Myocyte (in vitro differentiated cells): Measurements from ENCODE around the gene ANO4. TPM values are rescaled to one million over a fixed set of nuclear protein-coding genes. Genes with fewer than 3 reads are reported as not detected.
"Not testable (repeated sequence)": the region's sequence is repeated elsewhere in the genome, so short reads cannot be mapped to it uniquely, and the experiment has no call there.

Experiments used
- DNase-seq: peaks from one replicate; pipeline ENCODE4 v3.0.0-alpha.2; 2012; ENCODE audit warnings: low read depth
- total RNA-seq: library from RNA; depleted of rRNA; stranded (reverse); fragments of >200 nt; gene quantifications from 2 replicates; pipeline ENCODE4 v1.2.3, GENCODE V29; 2014

Gene ANO4
- total RNA-seq, 1 donor from 2014 or later: 0.99 TPM

DNA sequence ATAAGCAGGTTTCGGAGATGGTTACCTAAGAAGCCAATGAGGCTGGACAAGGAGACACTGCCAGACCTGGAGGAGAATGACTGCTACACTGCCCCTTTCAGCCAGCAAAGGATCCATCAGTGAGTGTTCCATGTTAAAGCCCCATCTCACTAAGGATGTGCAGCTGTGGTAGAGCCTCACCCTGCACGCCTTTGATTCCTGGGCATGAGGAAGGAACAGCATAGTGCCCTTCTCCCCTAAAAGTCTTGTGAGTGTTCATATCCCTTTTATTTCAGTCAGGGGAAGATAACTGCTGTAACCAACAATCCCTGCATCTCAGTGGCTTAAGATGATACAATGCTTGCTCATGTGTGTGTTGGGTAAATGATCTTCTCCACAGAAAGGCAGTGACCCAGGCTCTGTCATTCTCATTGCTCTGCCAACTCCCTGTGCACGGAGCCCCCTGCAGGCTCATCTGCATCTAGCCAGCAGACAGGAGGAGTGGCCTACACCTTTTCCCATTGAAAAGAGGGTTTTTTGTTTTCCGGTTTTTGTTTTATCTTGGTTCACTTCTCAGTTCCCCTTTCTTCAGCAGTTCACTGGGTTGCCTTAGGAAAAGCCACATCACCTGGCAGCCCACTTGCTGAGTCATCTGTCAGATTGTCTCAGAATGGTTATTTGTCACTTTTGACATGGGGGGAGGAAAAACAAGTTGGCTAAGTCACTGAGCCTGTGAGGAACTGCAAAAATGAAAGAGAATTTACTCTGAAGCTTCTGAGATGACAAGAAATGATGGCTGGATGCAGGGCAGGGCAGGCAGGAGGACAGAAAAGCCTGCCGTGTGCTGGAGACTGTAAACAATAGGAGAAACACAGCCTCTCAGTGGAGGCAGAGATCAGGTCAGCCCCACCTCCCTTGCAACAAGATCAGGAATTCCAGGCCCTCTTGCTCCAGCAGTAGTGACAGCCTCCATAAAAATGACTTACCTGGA is 193.3 kb downstream of the ANO4 start:
- peak; percentile 40 for DNase-seq

GRCh38 chr12:100989509-100989908 is 194.9 kb downstream of the ANO4 start:
- DNase-seq: not testable (repeated sequence)

GRCh38 chr12:100991102-100991501 is 196.5 kb downstream of the ANO4 start:
- no peak for DNase-seq

- no peak for DNase-seq
Observed at GRCh38 chr12:100992194-100992593, 197.6 kb downstream of the ANO4 start.

GRCh38 chr12:100993916-100994450 is 199.4 kb downstream of the ANO4 start:
- DNase-seq: no peak

GRCh38 chr12:100995201-100995600 is 200.6 kb downstream of the ANO4 start:
- DNase-seq: peak; percentile 36

DNA sequence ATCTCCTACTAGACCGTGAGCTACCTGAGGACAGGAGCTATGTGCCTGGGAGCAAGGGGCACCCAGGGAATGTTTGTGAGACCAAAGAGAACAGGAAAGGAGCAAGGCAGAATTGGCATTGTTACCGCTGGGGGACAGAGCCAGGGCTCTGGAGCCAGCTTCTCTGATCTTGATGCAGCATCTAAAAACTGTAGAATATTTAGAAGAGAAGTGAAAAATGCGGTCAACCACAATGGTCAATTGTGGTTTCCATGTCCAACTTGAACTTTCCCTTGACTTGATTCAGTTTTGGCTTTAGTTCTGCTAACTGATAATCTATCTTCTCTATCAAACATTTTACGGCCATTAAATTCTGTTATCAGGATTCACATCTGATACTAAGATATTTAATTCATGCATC is 201.2 kb downstream of the ANO4 start:
- DNase-seq: no peak

DNA sequence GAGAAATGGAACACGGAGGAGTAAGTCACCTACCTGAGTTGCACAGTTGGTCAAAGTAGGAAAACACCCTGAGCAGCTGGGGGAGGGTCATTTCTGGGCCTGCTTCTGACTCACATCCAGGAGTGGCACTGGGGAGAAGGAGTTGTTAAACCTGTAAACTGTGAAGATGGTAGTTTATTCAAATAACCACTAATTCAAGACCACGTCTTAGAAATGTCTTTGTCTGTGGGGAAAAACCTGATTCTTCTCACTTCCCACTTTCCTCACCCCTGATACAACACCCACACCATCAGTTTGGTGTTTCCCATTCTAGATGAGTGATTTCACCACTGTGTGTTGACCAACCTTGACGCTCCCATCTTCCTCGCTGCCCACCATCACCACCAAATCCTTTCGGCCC is 207.1 kb downstream of the ANO4 start:
- DNase-seq: no peak

GRCh38 chr12:101002696-101003419 is 208.3 kb downstream of the ANO4 start:
- DNase-seq: no peak

GRCh38 chr12:101004898-101005297 is 210.3 kb downstream of the ANO4 start:
- no peak for DNase-seq

- DNase-seq: no peak
Observed at GRCh38 chr12:101009274-101009673, 214.7 kb downstream of the ANO4 start.

DNA sequence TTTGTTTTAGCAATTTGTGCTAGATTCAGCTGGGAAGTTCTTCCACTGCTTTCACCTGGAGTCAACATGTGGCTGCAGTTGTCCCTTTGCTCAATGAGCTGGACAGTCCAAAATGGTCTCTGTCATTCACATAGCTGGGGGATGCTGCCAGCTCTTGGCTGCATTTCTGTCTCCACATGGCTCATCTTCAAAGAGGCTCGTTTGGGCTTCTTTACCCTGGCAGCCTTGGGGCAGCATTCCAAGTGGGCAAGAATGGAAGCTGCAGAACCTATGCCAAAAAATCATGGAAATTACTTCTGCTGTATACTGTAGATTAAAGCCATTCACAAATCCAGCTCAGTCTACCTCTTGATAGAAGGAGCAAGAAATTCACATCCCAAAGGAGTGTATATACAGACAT is 216.3 kb downstream of the ANO4 start:
- no peak for DNase-seq

GRCh38 chr12:101013993-101014392 is 219.4 kb downstream of the ANO4 start:
- DNase-seq: no peak

DNA sequence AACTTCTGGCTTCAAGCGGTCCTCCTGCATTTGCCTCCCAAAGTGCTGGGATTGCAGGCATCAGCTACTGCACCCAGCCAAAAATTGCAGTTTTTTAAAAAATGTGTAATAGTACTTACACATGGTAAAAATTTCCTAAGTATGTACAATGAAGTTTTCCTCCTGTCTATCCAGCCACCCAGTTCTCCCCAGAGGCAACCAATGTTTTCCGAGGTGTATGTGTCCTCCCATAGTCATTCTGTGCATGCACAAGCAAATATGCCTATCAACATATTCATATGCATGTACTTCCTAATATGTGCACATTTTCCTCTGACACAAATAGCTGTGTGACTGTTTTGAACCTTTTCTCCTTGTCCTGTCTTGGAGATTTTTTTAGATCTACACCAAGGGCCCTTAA is 220.5 kb downstream of the ANO4 start:
- no peak for DNase-seq

DNA sequence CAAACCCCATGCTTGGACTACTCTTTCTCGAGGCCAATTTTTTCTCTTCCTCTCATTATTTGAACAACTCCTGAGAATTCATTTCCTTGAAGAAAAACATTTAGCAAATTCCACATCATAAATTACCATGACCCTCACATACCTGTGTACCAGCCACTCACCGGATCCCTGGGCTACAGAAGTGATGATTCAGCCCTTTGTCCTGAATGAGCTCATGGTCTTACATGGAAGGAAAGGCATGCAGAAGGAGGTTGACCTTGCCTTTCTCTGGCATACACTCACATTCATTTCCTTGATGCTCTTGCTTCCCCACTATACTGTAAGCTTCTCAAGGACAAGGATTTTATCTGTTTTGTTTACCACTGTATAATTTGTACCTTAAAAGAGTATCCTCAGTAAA is 224.0 kb downstream of the ANO4 start:
- DNase-seq: peak; percentile 26

GRCh38 chr12:101019201-101019600 is 224.6 kb downstream of the ANO4 start:
- no peak for DNase-seq

DNA sequence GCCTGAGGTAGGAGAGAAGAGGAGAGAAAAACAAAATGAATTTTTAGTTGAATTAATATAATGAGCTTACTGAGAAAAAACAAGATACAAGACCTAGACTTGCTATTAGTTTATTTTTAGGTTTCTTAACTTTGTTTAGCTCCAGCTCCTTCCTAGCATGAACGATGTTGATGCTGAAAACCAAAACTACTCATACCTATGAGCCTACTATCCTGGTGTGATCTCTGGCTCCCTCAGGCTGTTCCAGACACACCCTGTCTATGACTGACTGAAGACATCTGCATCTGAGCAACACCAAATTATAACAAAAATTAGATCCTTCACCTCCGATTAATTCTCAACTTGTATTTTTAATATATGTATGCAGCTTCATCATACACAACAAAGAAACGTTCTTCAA is 225.1 kb downstream of the ANO4 start:
- no peak for DNase-seq

DNA sequence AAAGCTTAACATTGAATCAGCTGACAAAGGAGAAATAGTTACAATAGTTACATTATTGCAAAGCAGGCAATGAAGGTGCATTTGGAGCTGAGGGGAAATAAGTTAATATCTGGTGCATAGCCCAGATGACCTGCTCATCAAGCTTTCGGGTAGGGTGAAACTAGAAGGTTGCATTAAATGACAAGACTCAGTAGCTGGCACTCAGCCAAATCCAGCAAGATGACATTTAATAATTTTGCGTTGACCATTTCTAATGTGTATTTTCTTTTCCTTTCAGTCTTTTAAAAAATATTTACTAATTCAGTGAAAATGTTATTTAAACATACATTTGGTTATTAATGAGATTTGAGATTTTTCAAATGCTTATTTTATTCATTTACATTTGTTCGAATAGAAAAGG is 226.9 kb downstream of the ANO4 start:
- DNase-seq: peak; percentile 6

GRCh38 chr12:101021911-101022388 is 227.4 kb downstream of the ANO4 start:
- DNase-seq: peak; percentile 47

DNA sequence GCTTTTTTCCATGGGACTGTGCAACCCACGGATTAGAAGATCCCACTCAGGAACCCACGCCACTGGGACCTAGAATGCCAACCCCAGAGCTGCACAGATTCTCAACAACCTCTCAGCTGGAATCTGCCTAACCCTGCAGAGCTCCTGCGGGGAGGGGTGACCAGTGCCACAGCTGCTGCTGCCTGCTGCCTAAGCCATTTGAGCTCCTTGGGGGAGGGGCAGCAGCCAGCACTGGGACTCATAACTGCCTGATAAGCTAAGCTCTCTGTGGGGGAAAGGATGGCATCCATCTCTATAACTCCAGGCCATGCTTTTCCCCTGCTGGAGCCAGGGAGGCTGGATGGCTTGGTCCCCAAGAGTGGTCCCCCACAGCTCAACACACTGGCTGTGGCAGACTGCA is 232.6 kb downstream of the ANO4 start:
- peak; percentile 72 for DNase-seq

DNA sequence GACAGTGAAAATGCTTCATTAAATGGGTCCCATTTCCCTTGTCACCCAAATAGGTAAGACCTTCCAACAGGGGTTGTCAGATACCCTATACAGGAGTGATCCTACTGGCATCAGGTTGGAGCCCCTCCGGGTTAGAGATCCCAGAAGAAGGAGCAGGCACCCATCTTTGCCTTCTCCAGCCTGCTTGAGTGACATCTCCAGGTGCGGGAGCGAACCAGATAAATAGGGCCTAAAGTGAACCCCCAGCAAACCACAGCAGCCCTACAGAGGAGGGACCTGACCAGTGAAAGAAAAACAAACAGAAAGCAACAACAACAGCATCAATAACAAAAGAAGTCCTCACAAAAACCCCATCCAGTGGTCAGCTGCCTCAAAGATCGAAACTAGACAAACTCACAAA is 233.2 kb downstream of the ANO4 start:
- no peak for DNase-seq

DNA sequence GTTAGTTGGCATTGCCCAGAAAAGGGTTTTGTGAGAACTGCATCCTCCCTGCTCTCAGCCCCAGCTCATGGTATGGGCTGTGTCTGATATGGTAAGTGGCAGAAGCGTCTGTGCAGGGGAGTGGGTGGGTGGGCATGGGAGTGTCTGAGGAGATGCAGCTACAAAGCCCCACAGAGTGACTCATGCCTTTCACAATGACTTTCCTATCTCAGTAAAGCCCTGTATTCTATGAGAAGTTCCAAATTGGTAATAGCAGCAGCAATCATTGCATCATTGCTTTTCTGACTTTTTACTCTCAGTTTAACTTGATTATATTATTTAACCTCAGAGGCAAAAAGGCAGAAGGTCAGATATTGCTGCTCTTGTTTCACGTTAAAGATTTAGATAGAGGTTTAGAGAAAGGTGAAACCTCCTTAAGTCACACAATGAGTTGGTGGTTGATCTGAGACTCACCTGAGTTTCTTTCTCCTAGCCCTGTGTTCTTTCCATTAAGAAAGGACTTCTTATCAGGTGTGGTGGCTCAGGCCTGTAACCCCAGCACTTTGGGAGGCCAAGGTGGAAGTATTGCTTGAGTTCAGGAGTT is 243.8 kb downstream of the ANO4 start:
- DNase-seq: no peak
